NCI-H2171 treated with DMSO at 0.1 percent for 48 hours (cell line): ENCODE results near the gene INSRR.

ENCODE experiments used
- DNase-seq: peaks from one replicate; lab custom pipeline; 2025; lab: John Stamatoyannopoulos, UW

The INSRR gene

GRCh38 chr1:156826630-156827029, 32.3 kb downstream of the INSRR start:
- DNase-seq, result no peak

GRCh38 chr1:156823210-156823790, 35.6 kb downstream of the INSRR start:
- no peak for DNase-seq

DNA sequence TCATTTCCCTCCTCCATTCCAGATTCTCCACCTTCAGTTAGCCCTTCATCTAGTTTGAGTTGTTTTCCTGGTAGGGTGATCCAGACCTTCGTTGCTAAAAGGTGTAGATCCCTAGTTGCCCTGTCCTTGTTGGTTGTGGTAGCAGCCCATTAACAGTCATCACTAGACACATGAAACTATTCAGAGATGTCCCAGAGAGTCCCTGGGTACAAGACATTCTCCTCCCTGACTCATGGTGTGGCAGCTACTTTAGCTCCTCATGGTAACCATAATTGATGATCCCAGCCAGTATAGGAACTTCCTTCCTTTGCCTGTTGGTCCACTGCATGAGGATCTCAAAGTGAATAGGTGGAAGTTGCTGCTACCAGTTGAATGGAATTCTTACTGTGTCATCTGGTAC, 36.2 kb downstream of the INSRR start:
- DNase-seq, result no peak

- DNase-seq, result no peak
Observed at GRCh38 chr1:156821801-156822200, 37.1 kb downstream of the INSRR start.

- no peak for DNase-seq
Observed at GRCh38 chr1:156816561-156817328, 42.2 kb downstream of the INSRR start, which contains the start of gene SH2D2A. TSS of gene SH2D2A (minus strand) at chr1:156816848. CDS start at chr1:156816708, 140 bp downstream.

- no peak for DNase-seq
Observed at GRCh38 chr1:156815961-156816422, 42.9 kb downstream of the INSRR start.

DNA sequence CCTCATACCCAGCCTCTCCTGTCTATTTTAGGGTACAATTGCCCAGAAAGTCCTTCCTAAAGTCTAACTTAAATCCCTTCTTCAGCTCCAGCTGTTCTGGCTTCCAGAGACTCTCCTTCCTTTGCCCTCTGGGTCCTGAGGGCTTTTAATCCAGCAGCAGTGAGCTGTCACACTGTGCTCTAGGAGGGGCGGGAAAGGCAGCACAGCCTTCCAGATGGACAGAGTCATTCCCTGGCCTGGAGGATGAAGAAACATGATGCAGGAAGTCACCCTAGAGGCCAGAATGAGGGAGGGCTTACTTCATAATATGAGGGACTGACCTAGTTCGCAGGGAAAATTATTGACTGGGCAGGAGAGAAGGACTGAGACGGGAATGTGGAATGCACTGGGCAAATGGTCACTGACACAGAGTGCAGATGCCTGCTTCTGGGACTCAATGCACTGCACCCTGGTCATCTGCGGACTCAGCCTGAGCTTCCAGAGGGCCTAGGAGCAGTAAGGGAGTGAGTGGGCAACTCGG, 43.5 kb downstream of the INSRR start:
- DNase-seq, result no peak

GRCh38 chr1:156814571-156815260, 44.2 kb downstream of the INSRR start:
- DNase-seq, result no peak

DNA sequence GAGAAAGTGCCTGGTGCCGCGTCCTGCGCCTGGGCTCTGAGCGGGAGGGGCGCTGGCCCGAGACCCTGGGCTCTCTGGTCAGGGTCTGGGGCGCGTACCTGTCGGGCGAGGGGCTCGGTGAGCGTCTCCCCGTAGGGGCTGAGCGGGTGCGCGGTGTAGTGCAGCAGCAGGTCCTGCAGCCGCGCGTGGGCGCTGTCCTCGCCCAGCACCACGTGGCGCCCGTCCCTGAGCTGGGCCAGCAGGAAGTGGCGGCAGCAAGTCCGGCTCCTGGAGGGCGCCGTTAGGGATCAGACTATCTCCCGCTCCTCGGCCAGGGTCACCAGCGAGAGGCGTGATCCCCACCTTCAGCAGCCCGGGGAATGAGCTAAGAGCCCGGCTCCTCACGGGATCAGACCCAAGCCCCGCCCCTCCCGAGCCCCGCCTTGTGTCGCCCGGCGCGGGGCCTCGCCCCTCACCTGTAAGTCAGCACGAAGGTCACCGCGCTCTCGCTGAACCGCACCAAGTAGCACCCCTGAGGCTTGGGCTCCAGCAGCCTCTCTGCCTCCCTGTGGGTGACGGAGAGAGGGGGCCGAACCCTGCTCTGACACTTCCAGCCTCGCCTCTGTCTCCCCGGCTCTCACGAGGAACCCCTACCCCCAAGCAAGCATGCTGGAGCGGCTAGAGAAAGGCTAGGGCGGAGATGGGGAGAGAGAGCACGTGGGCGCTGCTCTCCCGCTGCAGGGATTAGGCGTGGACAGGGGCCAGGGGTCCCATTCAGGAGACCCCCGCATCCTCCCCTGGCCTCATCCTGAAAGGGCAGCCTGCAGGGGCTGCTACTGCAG, 45.0 kb downstream of the INSRR start:
- DNase-seq, result peak; percentile 67

GRCh38 chr1:156813298-156813697, 45.6 kb downstream of the INSRR start:
- no peak for DNase-seq

- DNase-seq, result no peak
Observed at GRCh38 chr1:156812293-156812990, 46.5 kb downstream of the INSRR start.

GRCh38 chr1:156811168-156811567, 47.7 kb downstream of the INSRR start:
- DNase-seq, result no peak

DNA sequence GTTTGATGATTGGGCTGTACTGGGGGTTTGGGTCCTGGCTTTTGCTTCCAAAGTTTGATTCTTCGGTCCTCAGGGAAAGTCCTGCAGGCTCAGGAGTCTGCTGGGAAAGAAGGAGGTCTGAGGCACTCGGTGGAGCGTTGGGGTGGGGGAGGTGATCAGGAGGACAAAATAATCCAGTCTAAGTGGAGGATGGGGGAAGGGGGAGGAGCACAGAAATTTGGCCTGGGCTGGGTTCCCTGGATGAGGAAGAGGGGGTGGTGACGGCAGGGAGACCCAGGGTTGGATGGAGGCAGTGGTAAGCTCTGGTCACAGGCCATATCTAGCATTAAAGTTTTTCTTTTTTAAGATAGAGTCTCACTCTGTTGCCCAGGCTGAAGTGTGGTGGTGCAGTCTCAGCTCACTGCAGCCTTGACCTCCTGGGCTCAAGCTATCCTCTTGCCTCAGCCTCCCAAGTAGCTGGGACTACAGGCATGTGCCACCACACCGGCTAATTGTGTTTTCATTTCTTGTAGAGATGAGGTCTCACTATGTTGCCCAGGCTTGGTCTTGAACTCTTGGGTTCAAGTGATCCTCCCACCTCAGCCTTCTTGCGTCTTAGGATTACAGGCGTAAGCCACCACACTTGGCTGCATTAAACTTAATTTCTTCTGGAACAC, 49.1 kb downstream of the INSRR start:
- DNase-seq, result no peak

DNA sequence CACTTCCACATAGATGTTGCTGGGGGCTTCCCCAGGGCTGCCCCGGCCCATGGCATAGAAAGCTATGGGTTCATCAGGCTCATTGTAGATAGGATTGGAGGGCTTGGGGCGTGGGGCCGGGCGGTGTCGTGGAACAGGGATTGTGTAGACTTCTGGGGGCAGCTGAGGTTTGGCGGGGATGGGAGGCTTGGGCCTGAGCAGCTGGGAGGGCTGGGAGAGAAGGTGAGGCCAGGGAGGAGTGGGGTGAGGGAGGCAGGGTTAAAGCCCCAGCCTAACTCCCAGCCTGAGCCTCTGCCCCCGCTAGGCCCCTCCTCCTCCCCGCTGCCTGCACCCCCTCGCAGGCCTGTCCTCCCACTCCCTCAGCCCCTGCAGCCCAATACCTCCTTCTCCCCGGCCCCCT, 49.6 kb downstream of the INSRR start:
- DNase-seq, result no peak

DNA sequence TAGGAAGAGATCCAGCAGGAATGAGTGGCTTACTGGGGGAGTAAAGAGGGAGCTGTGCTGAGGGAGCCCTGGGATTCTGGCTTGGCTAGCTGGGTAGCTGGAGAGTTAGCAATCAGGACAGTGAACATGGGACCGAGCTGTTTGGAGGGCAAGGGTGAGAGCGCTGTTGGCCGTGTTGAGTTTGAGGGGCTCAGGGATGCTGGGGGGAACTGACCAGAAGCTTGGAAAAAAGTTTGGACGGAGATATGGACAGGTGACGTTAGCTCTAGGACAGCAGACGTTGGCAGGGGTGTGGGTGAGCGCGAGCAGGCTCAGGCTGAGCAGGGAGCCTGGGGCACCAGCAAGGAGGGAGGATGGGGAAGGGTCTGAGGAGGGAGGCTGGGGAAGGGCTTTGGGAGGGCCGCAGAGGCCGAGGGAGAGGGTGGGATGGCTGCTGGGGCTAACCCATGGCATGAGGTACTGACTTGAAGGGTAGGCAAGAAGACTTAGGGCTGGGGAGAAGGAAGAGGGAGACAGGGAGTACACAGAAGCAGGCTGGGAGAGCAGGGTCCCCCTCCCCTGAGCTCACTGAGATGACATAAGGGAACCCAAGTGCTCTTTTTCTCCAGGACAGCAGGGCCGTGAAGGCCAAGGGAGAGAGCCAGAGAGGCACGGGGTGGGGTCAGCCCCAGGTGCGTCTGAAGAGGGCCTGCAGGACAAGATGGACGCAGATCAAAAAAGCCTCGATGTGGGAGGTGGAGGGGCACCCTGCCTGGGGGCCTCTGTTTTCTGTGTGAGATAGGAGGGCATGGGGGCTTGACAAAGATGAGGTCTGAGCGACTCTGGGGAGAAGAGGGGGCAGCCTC, 50.5 kb downstream of the INSRR start:
- DNase-seq, result no peak

- no peak for DNase-seq
Observed at GRCh38 chr1:156807627-156808026, 51.3 kb downstream of the INSRR start.

DNA sequence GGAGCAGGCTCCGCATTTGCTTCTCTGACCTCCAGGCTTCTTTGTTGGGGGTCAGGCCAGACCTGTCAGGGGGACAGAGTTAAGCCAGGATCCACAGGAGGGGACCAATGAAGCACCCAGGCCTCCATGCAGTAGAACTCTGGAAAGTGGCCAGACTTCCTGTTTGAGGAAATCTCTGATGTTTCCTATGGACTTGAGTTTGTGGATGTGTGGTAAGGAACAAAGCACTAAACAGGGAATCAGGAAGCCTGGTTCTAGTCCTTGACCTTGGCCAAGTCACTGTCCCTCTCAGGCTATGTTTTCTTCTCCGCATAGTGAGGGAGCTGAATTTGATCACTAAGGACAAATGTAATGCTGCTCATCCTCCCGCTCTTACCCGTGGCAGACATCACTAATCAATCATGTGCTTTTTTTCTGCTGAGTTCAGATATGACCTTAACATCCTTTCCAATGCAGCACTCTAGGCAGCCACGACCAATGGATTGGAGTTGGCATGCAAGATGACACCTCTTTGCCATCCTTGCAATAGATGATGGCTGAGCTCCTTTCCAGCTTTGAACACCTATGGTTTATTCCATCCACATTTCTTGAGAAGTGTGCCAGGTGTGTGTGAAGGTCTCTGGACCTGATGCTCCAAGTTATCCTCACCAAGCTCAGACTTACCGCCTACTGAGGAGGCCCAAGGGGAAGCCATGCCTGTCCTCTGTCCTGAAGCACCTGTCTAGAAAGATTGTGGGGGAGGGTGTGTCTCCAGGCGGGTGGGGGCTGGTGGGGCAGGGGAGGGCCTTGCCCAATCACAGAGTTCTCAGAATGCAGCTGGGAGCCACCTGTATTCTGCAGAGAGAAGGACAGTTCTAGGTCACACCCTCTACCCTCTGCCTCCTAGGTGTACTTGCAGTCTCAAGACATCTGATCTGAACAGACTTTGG, 52.1 kb downstream of the INSRR start:
- peak; percentile 36 for DNase-seq

DNA sequence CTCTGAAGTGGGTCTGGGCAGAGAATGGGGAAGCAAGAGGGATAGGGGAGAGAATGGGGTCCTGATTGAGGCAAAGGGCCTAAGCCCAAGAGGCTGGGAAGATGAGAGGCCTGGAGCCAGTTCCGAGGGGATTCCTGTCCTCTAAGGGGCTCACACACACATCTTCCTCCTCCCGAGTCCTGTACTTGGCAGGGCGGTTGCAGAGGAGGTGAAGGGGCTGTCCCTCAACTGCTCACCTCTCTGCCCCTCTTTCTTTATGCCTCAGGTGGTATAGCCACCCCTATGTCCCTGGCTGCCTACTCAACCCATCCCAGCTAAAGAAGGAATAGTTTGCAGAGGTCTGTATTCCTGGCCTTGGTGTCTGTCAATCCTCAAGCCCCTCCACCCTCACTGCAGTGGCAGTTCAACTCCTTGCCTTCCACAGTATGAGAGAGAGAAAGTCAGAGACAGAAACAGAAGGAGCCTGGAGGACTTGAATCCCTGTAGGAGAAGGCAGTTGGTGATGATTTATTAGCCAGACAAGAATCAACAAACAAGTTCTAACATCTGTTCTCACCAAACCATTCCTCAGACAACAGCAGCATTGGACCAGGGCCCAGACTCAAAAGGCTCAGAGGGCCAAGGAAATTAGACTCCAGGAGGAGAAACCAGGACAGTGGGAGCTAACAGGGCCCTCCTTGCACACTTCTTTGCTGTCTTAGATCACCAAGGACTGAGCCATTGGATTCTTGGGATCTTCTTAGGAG, 53.0 kb downstream of the INSRR start:
- DNase-seq, result peak; percentile 96
